HEK293 (cell line): ENCODE data around the gene EIF4E1B.

Experiments
- GLI2 ChIP-seq: fragments of 450-650 bp; formaldehyde crosslinking; IDR thresholded peaks from 2 replicates; pipeline ENCODE4; 2017; ENCODE audit warnings: missing biosample characterization, missing genetic modification characterization, low read depth, borderline replicate concordance
- HOXA7 ChIP-seq: sonication (generic); formaldehyde crosslinking; IDR thresholded peaks from 2 replicates; pipeline ENCODE4 v1.8.1; 2022; ENCODE audit warnings: missing genetic modification reagents, borderline replicate concordance
- KLF10 ChIP-seq: fragments of 450-650 bp; IDR thresholded peaks from 2 replicates; pipeline ENCODE4 v1.5.1; 2018; ENCODE audit warnings: missing biosample characterization, mild to moderate bottlenecking, missing genetic modification characterization
- MEIS1 ChIP-seq: sonication (generic); formaldehyde crosslinking; IDR thresholded peaks from 2 replicates; pipeline ENCODE4 v1.8.1; 2022; ENCODE audit warnings: missing genetic modification reagents, mild to moderate bottlenecking, borderline replicate concordance
- SALL2 ChIP-seq: fragments of 450-650 bp; formaldehyde crosslinking; IDR thresholded peaks from 2 replicates; pipeline ENCODE4 v1.5.0; 2017; ENCODE audit warnings: missing biosample characterization, mild to moderate bottlenecking, missing genetic modification characterization, borderline replicate concordance
- SETDB1 ChIP-seq: IDR thresholded peaks from one replicate; pipeline ENCODE4 v1.6.1; 2017; ENCODE audit warnings: mild to moderate bottlenecking, low read length, moderate library complexity, mixed read lengths; ENCODE audit not compliant: insufficient read length
- SP3 ChIP-seq: fragments of 450-650 bp; formaldehyde crosslinking; IDR thresholded peaks from 2 replicates; pipeline ENCODE4 v1.5.1; 2016; ENCODE audit warnings: missing biosample characterization, missing genetic modification characterization
- SP7 ChIP-seq: fragments of 450-650 bp; formaldehyde crosslinking; IDR thresholded peaks from 2 replicates; pipeline ENCODE4 v1.5.1; 2016; ENCODE audit warnings: missing biosample characterization, missing genetic modification characterization
- WT1 ChIP-seq: fragments of 450-650 bp; formaldehyde crosslinking; IDR thresholded peaks from 2 replicates; pipeline ENCODE4 v1.5.1; 2016; ENCODE audit warnings: missing biosample characterization, missing genetic modification characterization
- ZFP41 ChIP-seq: fragments of 450-650 bp; formaldehyde crosslinking; IDR thresholded peaks from 2 replicates; pipeline ENCODE4 v1.5.1; 2016; ENCODE audit warnings: missing biosample characterization, missing genetic modification characterization, borderline replicate concordance
- ZNF132 ChIP-seq: fragments of 450-650 bp; formaldehyde crosslinking; IDR thresholded peaks from 2 replicates; pipeline ENCODE4 v1.5.1; 2017; ENCODE audit warnings: missing biosample characterization, missing genetic modification characterization, borderline replicate concordance
- ZNF202 ChIP-seq: fragments of 450-650 bp; formaldehyde crosslinking; IDR thresholded peaks from 2 replicates; pipeline ENCODE4 v1.5.1; 2016; ENCODE audit warnings: missing biosample characterization, missing genetic modification characterization, borderline replicate concordance
- ZNF214 ChIP-seq: fragments of 450-650 bp; formaldehyde crosslinking; IDR thresholded peaks from 2 replicates; pipeline ENCODE4 v1.5.1; 2017; ENCODE audit warnings: missing biosample characterization, mild to moderate bottlenecking, missing genetic modification characterization, borderline replicate concordance
- ZNF302 ChIP-seq: fragments of 450-650 bp; formaldehyde crosslinking; IDR thresholded peaks from 2 replicates; pipeline ENCODE4 v1.5.1; 2016; ENCODE audit warnings: missing biosample characterization, missing genetic modification characterization, low read depth
- ZNF37A ChIP-seq: fragments of 450-650 bp; IDR thresholded peaks from 2 replicates; pipeline ENCODE4 v1.5.1; 2018; ENCODE audit warnings: missing biosample characterization, missing genetic modification characterization
- ZNF394 ChIP-seq: fragments of 450-650 bp; formaldehyde crosslinking; IDR thresholded peaks from 2 replicates; pipeline ENCODE4 v1.5.1; 2016; ENCODE audit warnings: missing biosample characterization, missing genetic modification characterization, mild to moderate bottlenecking, moderate library complexity, borderline replicate concordance
- ZNF510 ChIP-seq: fragments of 450-650 bp; formaldehyde crosslinking; IDR thresholded peaks from 2 replicates; pipeline ENCODE4 v1.5.1; 2018; ENCODE audit warnings: mild to moderate bottlenecking, missing genetic modification characterization, missing biosample characterization; ENCODE audit not compliant: insufficient replicate concordance
- ZNF521 ChIP-seq: fragments of 450-650 bp; formaldehyde crosslinking; IDR thresholded peaks from 2 replicates; pipeline ENCODE4 v1.5.1; 2017; ENCODE audit warnings: missing biosample characterization, mild to moderate bottlenecking, missing genetic modification characterization
- ZNF544 ChIP-seq: fragments of 450-650 bp; formaldehyde crosslinking; IDR thresholded peaks from 2 replicates; pipeline ENCODE4 v1.5.0; 2017; ENCODE audit warnings: missing biosample characterization, missing genetic modification characterization
- ZNF548 ChIP-seq: fragments of 450-650 bp; formaldehyde crosslinking; IDR thresholded peaks from 2 replicates; pipeline ENCODE4 v1.5.1; 2016; ENCODE audit warnings: missing biosample characterization, missing genetic modification characterization
- ZNF549 ChIP-seq: fragments of 450-650 bp; IDR thresholded peaks from 2 replicates; pipeline ENCODE4 v1.5.1; 2018; ENCODE audit warnings: missing biosample characterization, missing genetic modification characterization, mild to moderate bottlenecking, inconsistent platforms, moderate library complexity
- ZNF596 ChIP-seq: fragments of 450-650 bp; IDR thresholded peaks from 2 replicates; pipeline ENCODE4 v1.5.0; 2018; ENCODE audit warnings: missing biosample characterization, mild to moderate bottlenecking, missing genetic modification characterization, moderate library complexity
- ZNF670 ChIP-seq: fragments of 450-650 bp; formaldehyde crosslinking; IDR thresholded peaks from 2 replicates; pipeline ENCODE4 v1.5.1; 2016; ENCODE audit warnings: missing biosample characterization, missing genetic modification characterization, low read depth
- ZNF747 ChIP-seq: fragments of 450-650 bp; formaldehyde crosslinking; IDR thresholded peaks from 2 replicates; pipeline ENCODE4 v1.5.1; 2016; ENCODE audit warnings: missing biosample characterization, missing genetic modification characterization
- ZSCAN16 ChIP-seq: fragments of 450-650 bp; formaldehyde crosslinking; IDR thresholded peaks from 2 replicates; pipeline ENCODE4 v1.5.1; 2016; ENCODE audit warnings: missing biosample characterization, missing genetic modification characterization
- TF ChIP-seq, protein P1 (sequence below): fragments of 450-650 bp; formaldehyde crosslinking; IDR thresholded peaks from 2 replicates; pipeline ENCODE4 v1.5.1; 2016; ENCODE audit warnings: missing biosample characterization, missing genetic modification characterization, borderline replicate concordance
- TF ChIP-seq, protein P2 (sequence below): fragments of 450-650 bp; formaldehyde crosslinking; IDR thresholded peaks from 2 replicates; pipeline ENCODE4 v1.5.1; 2017; ENCODE audit warnings: missing biosample characterization, missing genetic modification characterization
- TF ChIP-seq, protein P3 (sequence below): fragments of 450-650 bp; formaldehyde crosslinking; IDR thresholded peaks from 2 replicates; pipeline ENCODE4 v1.5.1; 2017; ENCODE audit warnings: missing biosample characterization, missing genetic modification characterization
- TF ChIP-seq, protein P4 (sequence below): fragments of 450-650 bp; formaldehyde crosslinking; IDR thresholded peaks from 2 replicates; pipeline ENCODE4 v1.5.1; 2016; ENCODE audit warnings: missing biosample characterization, missing genetic modification characterization, low read depth
- TF ChIP-seq, protein P5 (sequence below): fragments of 450-650 bp; formaldehyde crosslinking; IDR thresholded peaks from 2 replicates; pipeline ENCODE4 v1.5.1; 2016; ENCODE audit warnings: missing biosample characterization, missing genetic modification characterization

Gene EIF4E1B

DNA sequence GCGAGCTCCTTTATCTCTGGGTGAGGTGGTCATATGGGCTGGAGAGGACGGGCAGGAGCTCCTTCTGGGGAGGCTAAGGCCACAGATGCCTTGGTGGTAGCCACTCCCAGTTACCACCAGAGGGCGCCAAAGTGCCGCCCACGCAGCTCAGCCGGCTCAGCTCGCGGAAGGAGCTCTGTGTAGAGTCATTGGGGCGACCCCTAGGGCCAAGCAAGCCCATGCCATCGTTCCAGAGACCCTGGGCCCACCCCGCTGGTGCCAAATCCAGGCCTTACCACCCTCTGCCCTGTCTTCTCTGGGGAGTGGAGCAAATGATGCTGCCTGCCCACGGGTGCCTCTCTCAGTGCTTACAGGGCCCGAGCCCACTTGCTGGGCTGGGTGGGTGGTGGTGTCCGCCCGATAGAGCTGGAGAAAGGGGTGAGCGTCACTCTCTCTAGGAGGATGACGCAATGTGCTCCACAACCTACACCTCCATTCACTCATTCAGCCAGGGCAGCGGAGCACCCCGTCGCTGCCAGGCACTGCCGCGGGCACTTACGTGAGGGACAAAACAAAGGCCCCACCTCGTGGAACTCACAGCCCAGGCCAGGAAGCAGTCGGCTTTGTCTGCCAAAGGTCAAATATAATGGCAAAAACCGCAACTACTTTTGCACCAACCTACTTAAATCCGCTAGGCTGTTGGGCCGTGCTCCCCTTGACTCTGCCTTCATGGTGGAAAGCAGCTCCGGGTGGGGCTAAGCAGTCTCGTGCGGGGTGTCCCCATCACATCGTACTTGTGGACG lies 30.6 kb downstream of the EIF4E1B start (continued):
- TF ChIP-seq SETDB1 (no peak), ZNF521 (no peak), SP3 (tag by site-specific recombination) (no peak), ZNF37A (tag by site-specific recombination) (no peak), ZNF132 (tag by site-specific recombination) (no peak), ZFP41 (tag by site-specific recombination) (no peak), ZNF202 (tag by site-specific recombination) (no peak), WT1 (no peak), ZNF510 (tag by site-specific recombination) (no peak), SALL2 (tag by site-specific recombination) (no peak), SP7 (tag by site-specific recombination) (peak; percentile 51; the same call in 1 of the 2 replicates), HOXA7 (CRISPR knock-in tag) (no peak), ZSCAN16 (tag by site-specific recombination) (no peak), ZNF596 (tag by site-specific recombination) (no peak), ZNF214 (tag by site-specific recombination) (no peak), ZNF549 (tag by site-specific recombination) (no peak), ZNF394 (tag by site-specific recombination) (no peak), ZNF544 (no peak), ZNF548 (no peak), KLF10 (no peak), MEIS1 (CRISPR knock-in tag) (no peak), ZNF302 (tag by site-specific recombination) (no peak), GLI2 (no peak), ZNF670 (no peak), ZNF747 (no peak)
- TF ChIP-seq, protein P1, sequence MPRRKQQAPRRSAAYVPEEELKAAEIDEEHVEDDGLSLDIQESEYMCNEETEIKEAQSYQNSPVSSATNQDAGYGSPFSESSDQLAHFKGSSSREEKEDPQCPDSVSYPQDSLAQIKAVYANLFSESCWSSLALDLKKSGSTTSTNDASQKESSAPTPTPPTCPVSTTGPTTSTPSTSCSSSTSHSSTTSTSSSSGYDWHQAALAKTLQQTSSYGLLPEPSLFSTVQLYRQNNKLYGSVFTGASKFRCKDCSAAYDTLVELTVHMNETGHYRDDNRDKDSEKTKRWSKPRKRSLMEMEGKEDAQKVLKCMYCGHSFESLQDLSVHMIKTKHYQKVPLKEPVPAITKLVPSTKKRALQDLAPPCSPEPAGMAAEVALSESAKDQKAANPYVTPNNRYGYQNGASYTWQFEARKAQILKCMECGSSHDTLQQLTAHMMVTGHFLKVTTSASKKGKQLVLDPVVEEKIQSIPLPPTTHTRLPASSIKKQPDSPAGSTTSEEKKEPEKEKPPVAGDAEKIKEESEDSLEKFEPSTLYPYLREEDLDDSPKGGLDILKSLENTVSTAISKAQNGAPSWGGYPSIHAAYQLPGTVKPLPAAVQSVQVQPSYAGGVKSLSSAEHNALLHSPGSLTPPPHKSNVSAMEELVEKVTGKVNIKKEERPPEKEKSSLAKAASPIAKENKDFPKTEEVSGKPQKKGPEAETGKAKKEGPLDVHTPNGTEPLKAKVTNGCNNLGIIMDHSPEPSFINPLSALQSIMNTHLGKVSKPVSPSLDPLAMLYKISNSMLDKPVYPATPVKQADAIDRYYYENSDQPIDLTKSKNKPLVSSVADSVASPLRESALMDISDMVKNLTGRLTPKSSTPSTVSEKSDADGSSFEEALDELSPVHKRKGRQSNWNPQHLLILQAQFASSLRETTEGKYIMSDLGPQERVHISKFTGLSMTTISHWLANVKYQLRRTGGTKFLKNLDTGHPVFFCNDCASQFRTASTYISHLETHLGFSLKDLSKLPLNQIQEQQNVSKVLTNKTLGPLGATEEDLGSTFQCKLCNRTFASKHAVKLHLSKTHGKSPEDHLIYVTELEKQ (tag by site-specific recombination) = no peak
- TF ChIP-seq, protein P2, sequence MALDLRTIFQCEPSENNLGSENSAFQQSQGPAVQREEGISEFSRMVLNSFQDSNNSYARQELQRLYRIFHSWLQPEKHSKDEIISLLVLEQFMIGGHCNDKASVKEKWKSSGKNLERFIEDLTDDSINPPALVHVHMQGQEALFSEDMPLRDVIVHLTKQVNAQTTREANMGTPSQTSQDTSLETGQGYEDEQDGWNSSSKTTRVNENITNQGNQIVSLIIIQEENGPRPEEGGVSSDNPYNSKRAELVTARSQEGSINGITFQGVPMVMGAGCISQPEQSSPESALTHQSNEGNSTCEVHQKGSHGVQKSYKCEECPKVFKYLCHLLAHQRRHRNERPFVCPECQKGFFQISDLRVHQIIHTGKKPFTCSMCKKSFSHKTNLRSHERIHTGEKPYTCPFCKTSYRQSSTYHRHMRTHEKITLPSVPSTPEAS (tag by site-specific recombination) = no peak; the same call in 1 of the 2 replicates
- TF ChIP-seq, protein P3, sequence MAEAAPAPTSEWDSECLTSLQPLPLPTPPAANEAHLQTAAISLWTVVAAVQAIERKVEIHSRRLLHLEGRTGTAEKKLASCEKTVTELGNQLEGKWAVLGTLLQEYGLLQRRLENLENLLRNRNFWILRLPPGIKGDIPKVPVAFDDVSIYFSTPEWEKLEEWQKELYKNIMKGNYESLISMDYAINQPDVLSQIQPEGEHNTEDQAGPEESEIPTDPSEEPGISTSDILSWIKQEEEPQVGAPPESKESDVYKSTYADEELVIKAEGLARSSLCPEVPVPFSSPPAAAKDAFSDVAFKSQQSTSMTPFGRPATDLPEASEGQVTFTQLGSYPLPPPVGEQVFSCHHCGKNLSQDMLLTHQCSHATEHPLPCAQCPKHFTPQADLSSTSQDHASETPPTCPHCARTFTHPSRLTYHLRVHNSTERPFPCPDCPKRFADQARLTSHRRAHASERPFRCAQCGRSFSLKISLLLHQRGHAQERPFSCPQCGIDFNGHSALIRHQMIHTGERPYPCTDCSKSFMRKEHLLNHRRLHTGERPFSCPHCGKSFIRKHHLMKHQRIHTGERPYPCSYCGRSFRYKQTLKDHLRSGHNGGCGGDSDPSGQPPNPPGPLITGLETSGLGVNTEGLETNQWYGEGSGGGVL (tag by site-specific recombination) = no peak
- TF ChIP-seq, protein P4, sequence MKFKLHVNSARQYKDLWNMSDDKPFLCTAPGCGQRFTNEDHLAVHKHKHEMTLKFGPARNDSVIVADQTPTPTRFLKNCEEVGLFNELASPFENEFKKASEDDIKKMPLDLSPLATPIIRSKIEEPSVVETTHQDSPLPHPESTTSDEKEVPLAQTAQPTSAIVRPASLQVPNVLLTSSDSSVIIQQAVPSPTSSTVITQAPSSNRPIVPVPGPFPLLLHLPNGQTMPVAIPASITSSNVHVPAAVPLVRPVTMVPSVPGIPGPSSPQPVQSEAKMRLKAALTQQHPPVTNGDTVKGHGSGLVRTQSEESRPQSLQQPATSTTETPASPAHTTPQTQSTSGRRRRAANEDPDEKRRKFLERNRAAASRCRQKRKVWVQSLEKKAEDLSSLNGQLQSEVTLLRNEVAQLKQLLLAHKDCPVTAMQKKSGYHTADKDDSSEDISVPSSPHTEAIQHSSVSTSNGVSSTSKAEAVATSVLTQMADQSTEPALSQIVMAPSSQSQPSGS (tag by site-specific recombination) = no peak
- TF ChIP-seq, protein P5, sequence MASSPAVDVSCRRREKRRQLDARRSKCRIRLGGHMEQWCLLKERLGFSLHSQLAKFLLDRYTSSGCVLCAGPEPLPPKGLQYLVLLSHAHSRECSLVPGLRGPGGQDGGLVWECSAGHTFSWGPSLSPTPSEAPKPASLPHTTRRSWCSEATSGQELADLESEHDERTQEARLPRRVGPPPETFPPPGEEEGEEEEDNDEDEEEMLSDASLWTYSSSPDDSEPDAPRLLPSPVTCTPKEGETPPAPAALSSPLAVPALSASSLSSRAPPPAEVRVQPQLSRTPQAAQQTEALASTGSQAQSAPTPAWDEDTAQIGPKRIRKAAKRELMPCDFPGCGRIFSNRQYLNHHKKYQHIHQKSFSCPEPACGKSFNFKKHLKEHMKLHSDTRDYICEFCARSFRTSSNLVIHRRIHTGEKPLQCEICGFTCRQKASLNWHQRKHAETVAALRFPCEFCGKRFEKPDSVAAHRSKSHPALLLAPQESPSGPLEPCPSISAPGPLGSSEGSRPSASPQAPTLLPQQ = peak; percentile 82
